Fibroblast of lung (primary cell): ENCODE measurements around the gene SLC4A9. TPM values are rescaled to one million over a fixed set of nuclear protein-coding genes. Genes with fewer than 3 reads are reported as not detected.

Source experiments
- DNase-seq, 2 donors: peaks; one replicate each; pipeline versions ENCODE4 v3.0.0 to v3.0.0-alpha.2; 2010; ENCODE audit warnings: low read depth in 2 of 2
- H2AFZ ChIP-seq: 2 replicates; pipeline ENCODE4 v1.5.1; 2012; ENCODE audit warnings: low read length, control low read depth, inconsistent platforms
- H3K27ac ChIP-seq: 2 replicates; pipeline ENCODE4 v1.5.1; 2011; ENCODE audit warnings: low read length, control low read depth; ENCODE audit not compliant: insufficient read depth
- H3K27me3 ChIP-seq: 2 replicates; pipeline ENCODE4 v1.5.1; 2011; ENCODE audit warnings: mild to moderate bottlenecking, low read length; ENCODE audit not compliant: control insufficient read depth, insufficient read depth
- H3K36me3 ChIP-seq: 2 replicates; pipeline ENCODE4 v1.5.1; 2011; ENCODE audit warnings: low read length; ENCODE audit not compliant: control insufficient read depth, insufficient read depth
- H3K4me1 ChIP-seq: 2 replicates; pipeline ENCODE4 v1.5.1; 2011; ENCODE audit warnings: low read length; ENCODE audit not compliant: control insufficient read depth, insufficient read depth; ENCODE audit errors: extremely low read depth
- H3K4me2 ChIP-seq: 2 replicates; pipeline ENCODE4 v1.5.1; 2011; ENCODE audit warnings: low read length, control low read depth; ENCODE audit not compliant: insufficient read depth; ENCODE audit errors: extremely low read depth
- H3K4me3 ChIP-seq, 4 experiments: fragments of 200-600 bp in 1 of 4; sonication (generic) in 1 of 4; replicated peaks in 1 of 4; 2 replicates each; pipeline ENCODE4 v1.5.1; 2011 to 2016; ENCODE audit warnings: low read length in 4 of 4, low read depth in 3 of 4, mild to moderate bottlenecking in 3 of 4, control low read depth in 2 of 4, inconsistent platforms in 1 of 4, mixed read lengths in 1 of 4; ENCODE audit not compliant: insufficient read depth in 1 of 4; ENCODE audit errors: control extremely low read depth in 1 of 4
- H3K79me2 ChIP-seq: 2 replicates; pipeline ENCODE4 v1.5.1; 2012; ENCODE audit warnings: mild to moderate bottlenecking, low read length, inconsistent platforms; ENCODE audit not compliant: control insufficient read depth, insufficient read depth
- H3K9ac ChIP-seq: 2 replicates; pipeline ENCODE4 v1.5.1; 2011; ENCODE audit warnings: mild to moderate bottlenecking, low read length, control low read depth; ENCODE audit not compliant: insufficient read depth
- H3K9me3 ChIP-seq: 2 replicates; pipeline ENCODE4 v1.5.1; 2012; ENCODE audit warnings: low read depth, low read length; ENCODE audit not compliant: control insufficient read depth, insufficient read depth
- H4K20me1 ChIP-seq: 2 replicates; pipeline ENCODE4 v1.5.1; 2011; ENCODE audit warnings: low read length; ENCODE audit not compliant: control insufficient read depth, insufficient read depth; ENCODE audit errors: extremely low read depth
- EZH2 ChIP-seq: IDR thresholded peaks from 2 replicates; pipeline ENCODE4 v1.5.1; 2012; ENCODE audit warnings: low read length, control low read depth, mild to moderate bottlenecking; ENCODE audit errors: missing control alignments
- polyA plus RNA-seq, 2 donors: library from polyadenylated mRNA; depleted of rRNA in 1 of 2; stranded (reverse) in 1 of 2; unstranded in 1 of 2; fragments of >200 nt; gene quantifications; 2 replicates each; pipeline ENCODE4 v1.2.1, GENCODE V29; 2011 to 2012; ENCODE audit warnings: missing spikeins in 1 of 2
- total RNA-seq: library from RNA; depleted of rRNA; stranded (reverse); fragments of >200 nt; gene quantifications from 2 replicates; pipeline ENCODE4 v1.2.1, GENCODE V29; 2014
- TF ChIP-seq, protein P1 (sequence below), 2 donors: IDR thresholded peaks in 1 of 2; conservative IDR thresholded peaks in 1 of 2; 1 replicate in 1 of 2; 2 replicates in 1 of 2; pipeline ENCODE4 v1.5.1; 2011 to 2012; ENCODE audit warnings: low read length in 2 of 2, control low read depth in 1 of 2, inconsistent platforms in 1 of 2, low read depth in 1 of 2, mild to moderate bottlenecking in 1 of 2

Gene SLC4A9
- total and polyA plus RNA-seq, 2 donors (not counting 1 experiment from before 2014, with no cell fraction given), result not detected

DNA sequence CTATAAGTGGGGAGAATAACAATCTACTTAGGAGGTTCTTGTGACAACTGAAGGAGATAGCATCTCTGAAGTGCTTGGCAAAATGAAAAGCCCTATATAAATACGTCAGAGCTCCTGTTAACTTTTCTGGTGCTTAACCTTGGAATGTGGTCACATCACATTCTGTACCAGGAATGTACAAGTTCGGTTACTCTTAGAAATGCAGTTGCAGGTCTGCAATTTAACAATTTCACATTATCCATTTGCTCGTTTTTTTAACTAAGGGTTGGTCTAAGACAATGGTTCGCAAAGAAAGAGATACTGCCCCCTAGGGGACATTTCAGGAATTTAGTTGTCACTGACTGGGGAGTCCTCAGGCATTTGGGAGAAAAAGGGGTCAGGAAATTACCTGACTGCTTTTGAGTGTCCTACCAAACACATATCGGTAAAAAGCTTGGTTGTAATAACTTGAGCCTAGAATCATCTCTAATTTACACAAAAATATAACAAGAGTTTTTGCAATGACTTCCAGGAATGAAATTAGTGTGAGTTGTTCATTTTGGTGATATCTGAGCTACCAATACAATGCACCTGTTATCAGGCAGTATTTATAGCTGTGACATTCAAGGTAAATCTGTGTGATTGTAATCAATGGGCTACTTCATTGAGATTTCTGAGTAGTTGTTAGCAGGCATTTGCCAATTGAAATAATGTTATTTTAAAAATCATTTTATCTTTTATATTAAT, 8.2 kb upstream of the SLC4A9 start:
- Histone ChIP-seq H3K9me3 (no peaks in the 10 kb centered on the region), H3K36me3 (no peaks in the 10 kb centered on the region), H3K4me3 (no peak overlapping the region), H3K4me1 (peaks cover 4% of the 10 kb centered on the region), H3K4me2 (no peak overlapping the region), H2AFZ (no peak overlapping the region), H3K27me3 (no peaks in the 10 kb centered on the region), H3K27ac (no peak overlapping the region), H4K20me1 (no peaks in the 10 kb centered on the region), H3K79me2 (no peaks in the 10 kb centered on the region), H3K9ac (no peak overlapping the region)
- TF ChIP-seq, protein P1, sequence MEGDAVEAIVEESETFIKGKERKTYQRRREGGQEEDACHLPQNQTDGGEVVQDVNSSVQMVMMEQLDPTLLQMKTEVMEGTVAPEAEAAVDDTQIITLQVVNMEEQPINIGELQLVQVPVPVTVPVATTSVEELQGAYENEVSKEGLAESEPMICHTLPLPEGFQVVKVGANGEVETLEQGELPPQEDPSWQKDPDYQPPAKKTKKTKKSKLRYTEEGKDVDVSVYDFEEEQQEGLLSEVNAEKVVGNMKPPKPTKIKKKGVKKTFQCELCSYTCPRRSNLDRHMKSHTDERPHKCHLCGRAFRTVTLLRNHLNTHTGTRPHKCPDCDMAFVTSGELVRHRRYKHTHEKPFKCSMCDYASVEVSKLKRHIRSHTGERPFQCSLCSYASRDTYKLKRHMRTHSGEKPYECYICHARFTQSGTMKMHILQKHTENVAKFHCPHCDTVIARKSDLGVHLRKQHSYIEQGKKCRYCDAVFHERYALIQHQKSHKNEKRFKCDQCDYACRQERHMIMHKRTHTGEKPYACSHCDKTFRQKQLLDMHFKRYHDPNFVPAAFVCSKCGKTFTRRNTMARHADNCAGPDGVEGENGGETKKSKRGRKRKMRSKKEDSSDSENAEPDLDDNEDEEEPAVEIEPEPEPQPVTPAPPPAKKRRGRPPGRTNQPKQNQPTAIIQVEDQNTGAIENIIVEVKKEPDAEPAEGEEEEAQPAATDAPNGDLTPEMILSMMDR (conservative IDR thresholded peaks at IDR 0.05 in 1 of 2, IDR thresholded peaks at IDR 0.05 in 1 of 2; ENCODE audit: low read depth in 1 of 2, low read length in 2 of 2), result peak; percentile 78 to 84
- no peak for TF ChIP-seq EZH2
- peak; percentile 50 to 77 for DNase-seq

DNA sequence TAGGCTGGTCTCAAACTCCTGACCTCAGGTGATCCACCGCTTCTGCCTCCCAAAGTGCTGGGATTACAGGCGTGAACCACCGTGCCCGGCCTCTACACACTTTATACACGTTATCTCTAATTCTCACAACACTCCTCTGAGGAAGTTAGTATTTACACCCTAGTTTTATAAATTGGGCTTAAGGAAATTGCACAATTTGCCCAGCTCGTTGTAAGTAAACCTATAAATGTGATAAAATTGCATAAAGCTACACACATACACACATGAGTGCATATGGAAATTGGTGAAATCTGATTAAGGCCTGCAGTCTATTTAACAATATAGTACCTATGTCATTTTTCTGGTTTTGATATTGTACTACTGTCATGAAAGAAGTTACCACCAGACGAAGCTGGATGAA, 4.4 kb upstream of the SLC4A9 start:
- Histone ChIP-seq H3K79me2 (no peaks in the 10 kb centered on the region), H3K36me3 (no peaks in the 10 kb centered on the region), H3K9ac (no peak overlapping the region), H3K27me3 (no peaks in the 10 kb centered on the region), H3K27ac (no peak overlapping the region), H3K4me2 (no peak overlapping the region), H3K9me3 (no peaks in the 10 kb centered on the region), H2AFZ (no peak overlapping the region), H3K4me1 (peaks cover 5% of the 10 kb centered on the region), H4K20me1 (no peaks in the 10 kb centered on the region), H3K4me3 (no peak overlapping the region)
- DNase-seq, result no peak
- TF ChIP-seq, protein P1 (conservative IDR thresholded peaks at IDR 0.05 in 1 of 2, IDR thresholded peaks at IDR 0.05 in 1 of 2; ENCODE audit: low read depth in 1 of 2, low read length in 2 of 2), result no peak
- TF ChIP-seq EZH2, result no peak

DNA sequence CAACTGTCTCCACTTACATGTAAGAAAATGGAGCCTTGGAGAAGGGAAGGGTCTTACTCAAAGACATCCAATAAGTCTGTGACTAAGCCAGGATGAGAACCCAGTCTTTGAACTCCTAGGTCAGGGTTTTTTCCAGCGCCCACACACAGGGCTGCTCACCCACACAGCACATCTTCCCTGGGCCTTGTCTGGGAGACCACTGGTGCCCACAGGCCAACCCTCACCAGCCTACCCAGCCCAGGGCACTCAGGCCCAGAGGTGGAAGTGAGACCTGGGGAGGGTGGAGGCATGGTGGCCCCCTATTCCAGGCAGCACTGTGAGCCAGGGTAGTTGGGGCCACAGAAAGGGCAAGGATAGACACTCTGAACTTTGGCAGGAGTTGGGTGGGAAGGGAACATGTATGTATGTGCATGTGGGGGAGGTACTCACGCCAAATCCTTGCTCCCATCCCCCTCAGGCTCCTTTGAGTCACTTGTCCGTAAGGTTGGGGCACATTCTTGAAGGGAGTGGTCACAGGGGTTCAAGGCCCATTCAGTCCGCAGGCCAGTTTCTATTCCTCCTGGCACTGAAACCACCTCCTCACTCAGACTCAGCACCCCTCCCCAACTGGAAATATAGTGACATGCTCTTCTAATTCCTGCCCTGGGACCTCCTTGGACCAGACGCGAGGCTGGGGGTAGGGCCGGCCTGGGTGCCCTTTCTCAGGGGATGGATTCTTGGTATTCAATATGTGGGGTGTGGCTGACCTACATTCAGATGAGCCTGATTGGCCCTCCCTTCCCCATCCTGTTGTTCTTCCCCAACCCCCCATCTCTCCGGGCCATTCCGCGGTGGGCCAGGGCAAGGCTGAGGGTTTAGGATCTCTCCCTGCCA, 2.9 kb upstream of the SLC4A9 start:
- no peak overlapping the region for H3K4me3 ChIP-seq

More for the DNA sequence above, 2.9 kb upstream of the SLC4A9 start:
- no peak for DNase-seq
- H3K4me2 ChIP-seq, result peak overlapping the region; percentile 88
- H3K9ac ChIP-seq, result no peak overlapping the region
- H4K20me1 ChIP-seq, result no peaks in the 10 kb centered on the region
- no peak overlapping the region for H3K27ac ChIP-seq
- no peak for TF ChIP-seq EZH2
- TF ChIP-seq, protein P1 (conservative IDR thresholded peaks at IDR 0.05 in 1 of 2, IDR thresholded peaks at IDR 0.05 in 1 of 2; ENCODE audit: low read depth in 1 of 2, low read length in 2 of 2), result no peak
- H3K9me3 ChIP-seq, result no peaks in the 10 kb centered on the region
- H2AFZ ChIP-seq, result peak overlapping the region; percentile 83
- H3K27me3 ChIP-seq, result no peaks in the 10 kb centered on the region
- no peaks in the 10 kb centered on the region for H3K79me2 ChIP-seq
- no peaks in the 10 kb centered on the region for H3K36me3 ChIP-seq
- peaks cover 5% of the 10 kb centered on the region for H3K4me1 ChIP-seq
